GM12878 (cell line): ENCODE data around the gene CXCL8. TPM values are rescaled to one million over a fixed set of nuclear protein-coding genes. Genes with fewer than 3 reads are reported as not detected.

ENCODE experiments used
- ATAC-seq: fragments of 200-7000 bp; cut with Tn5 transposase; 3 replicates; pipeline ENCODE4 v1.9.1; 2020; ENCODE audit warnings: mild to moderate bottlenecking, moderate library complexity
- BruUV-seq: library from RNA; stranded (reverse); fragments of 400-500 nt; replicated peaks from 2 replicates; lab custom pipeline; 2021; lab: Mats Ljungman, UMichigan
- CTCF ChIA-PET: fragments of 300-600 bp; sonication (Branson Sonifier 250); formaldehyde crosslinking; extraction: SDS; loops from one replicate; lab custom pipeline; 2021; ENCODE audit warnings: inconsistent platforms; lab: Yijun Ruan, JAX
- POLR2A ChIA-PET: fragments of 350-600 bp; formaldehyde crosslinking; extraction: SDS; loops from one replicate; lab custom pipeline; 2021; ENCODE audit warnings: inconsistent platforms; lab: Charles Lee
- RAD21 ChIA-PET: fragments of 300-600 bp; sonication (Branson Sonifier 250); formaldehyde crosslinking; loops from one replicate; lab custom pipeline; 2023; ENCODE audit warnings: antibody characterized with exemption; ENCODE audit not compliant: unreplicated experiment; lab: Charles Lee
- SMC1A ChIA-PET: fragments of 300-600 bp; sonication (Branson Sonifier 250); formaldehyde crosslinking; loops from one replicate; lab custom pipeline; 2023; ENCODE audit not compliant: unreplicated experiment, uncharacterized antibody; lab: Charles Lee
- DNase-seq: peaks from one replicate; pipeline ENCODE4 v3.0.0-alpha.2; 2011; ENCODE audit warnings: low read depth, low spot score
- FAIRE-seq: peaks from 3 replicates; lab custom pipeline; 2011; peaks lifted over from hg19 to GRCh38; lab: Jason Lieb, UNC
- H2AFZ ChIP-seq: 2 replicates; pipeline ENCODE4 v1.6.0; 2011; ENCODE audit warnings: low read depth, low read length, control low read depth; ENCODE audit not compliant: control insufficient read depth
- H3K27ac ChIP-seq: 2 replicates; pipeline ENCODE4 v1.5.1; 2011; ENCODE audit warnings: control low read depth; ENCODE audit not compliant: control insufficient read depth, insufficient read depth
- H3K27me3 ChIP-seq, 2 experiments: replicated peaks in 1 of 2; 2 replicates each; pipeline versions ENCODE4 v1.6.0 to v1.6.1; 2011; ENCODE audit warnings: low read length in 1 of 2; ENCODE audit not compliant: control insufficient read depth in 2 of 2, insufficient read depth in 2 of 2
- H3K36me3 ChIP-seq, 2 experiments: 2 replicates each; pipeline ENCODE4 v1.5.1; 2011; ENCODE audit warnings: low read length in 1 of 2; ENCODE audit not compliant: control insufficient read depth in 2 of 2, insufficient read depth in 2 of 2
- H3K4me1 ChIP-seq: 2 replicates; pipeline ENCODE4 v1.6.1; 2011; ENCODE audit warnings: mild to moderate bottlenecking, low read length, moderate library complexity, mixed read lengths; ENCODE audit not compliant: control insufficient read depth, insufficient read depth
- H3K4me2 ChIP-seq: 2 replicates; pipeline ENCODE4 v1.6.0; 2011; ENCODE audit warnings: control low read depth; ENCODE audit not compliant: control insufficient read depth, insufficient read depth
- H3K4me3 ChIP-seq: fragments of 200-600 bp; sonication (generic); 2 replicates; pipeline ENCODE4 v1.5.1; 2016
- H3K79me2 ChIP-seq: 2 replicates; pipeline ENCODE4 v1.6.0; 2011; ENCODE audit warnings: low read length; ENCODE audit not compliant: control insufficient read depth, insufficient read depth
- H3K9ac ChIP-seq: 2 replicates; pipeline ENCODE4 v1.8.0; 2011; ENCODE audit warnings: low read length, control low read depth, mixed read lengths; ENCODE audit not compliant: control insufficient read depth, insufficient read depth
- H3K9me3 ChIP-seq: replicated peaks from 3 replicates; pipeline ENCODE4 v1.5.1; 2011; ENCODE audit warnings: mild to moderate bottlenecking, low read length; ENCODE audit not compliant: control insufficient read depth, insufficient read depth
- H4K20me1 ChIP-seq: 2 replicates; pipeline ENCODE4 v1.6.0; 2011; ENCODE audit not compliant: control insufficient read depth, insufficient read depth
- ASH2L ChIP-seq: fragments of 300-600, 200-600 bp; sonication (generic); IDR thresholded peaks from 2 replicates; pipeline ENCODE4 v1.6.1; 2017; ENCODE audit warnings: low read depth, mild to moderate bottlenecking, borderline replicate concordance
- CHD2 ChIP-seq: IDR thresholded peaks from 2 replicates; pipeline ENCODE4 v1.6.1; 2011; ENCODE audit warnings: low read depth, low read length, improper control_type of control experiment, borderline replicate concordance
- GABPA ChIP-seq: IDR thresholded peaks from 2 replicates; pipeline ENCODE4 v1.6.1; 2014; ENCODE audit warnings: antibody characterized with exemption, low read depth, mild to moderate bottlenecking, inconsistent platforms
- KDM1A ChIP-seq: fragments of 200-600 bp; sonication (generic); IDR thresholded peaks from 2 replicates; pipeline ENCODE4 v1.6.1; 2016; ENCODE audit warnings: borderline replicate concordance
- MYB ChIP-seq: fragments of 150-350 bp; IDR thresholded peaks from 2 replicates; pipeline ENCODE4 v1.6.1; 2014; ENCODE audit warnings: mild to moderate bottlenecking, low read depth, low read length, borderline replicate concordance
- NR2F1 ChIP-seq: fragments of 450-650 bp; conservative IDR thresholded peaks from 2 replicates; pipeline ENCODE4 v1.6.1; 2017; ENCODE audit warnings: mild to moderate bottlenecking
- POU2F2 ChIP-seq: IDR thresholded peaks from 3 replicates; pipeline ENCODE4 v1.6.1; 2011; ENCODE audit warnings: low read depth, mild to moderate bottlenecking, low read length, borderline replicate concordance
- RB1 ChIP-seq: fragments of 450-650 bp; formaldehyde crosslinking; IDR thresholded peaks from 2 replicates; pipeline ENCODE4 v1.6.1; 2017; ENCODE audit warnings: mild to moderate bottlenecking, borderline replicate concordance
- ZBED1 ChIP-seq: IDR thresholded peaks from 2 replicates; pipeline ENCODE4 v1.6.1; 2016; ENCODE audit warnings: borderline replicate concordance
- ZNF24 ChIP-seq: fragments of 450-650 bp; IDR thresholded peaks from 2 replicates; pipeline ENCODE4 v1.6.1; 2017; ENCODE audit warnings: antibody characterized with exemption, mild to moderate bottlenecking
- WGBS: methylation state at CpG from one replicate; pipeline ENCODE4 v1.1.6; 2016; ENCODE audit warnings: low lambda C conversion rate; ENCODE audit not compliant: insufficient replicate concordance, insufficient coverage; ENCODE audit errors: missing lambda C conversion rate; 5-methylcytosine and 5-hydroxymethylcytosine counted together
- in situ Hi-C: fragments of 300-500 bp; cut with MboI; formaldehyde crosslinking; loops from 9 replicates; pipeline ENCODE4 v1.14.3; 2018; ENCODE audit warnings: mixed read lengths
- intact Hi-C: fragments of 100-400 bp; cut with micrococcal nuclease; formaldehyde crosslinking; loops from one replicate; pipeline ENCODE4 v1.14.2; 2022; ENCODE audit not compliant: unreplicated experiment
- polyA plus RNA-seq, 11 experiments: library from polyadenylated mRNA; depleted of rRNA in 4 of 11; unstranded in 6 of 11; stranded (reverse) in 5 of 11; fragments of >200 nt; fragmentation: Nextera tagmentation in 4 of 11; fragmentation: Illumina TruSeq in 1 of 11; extraction: Ambion mirVana in 4 of 11; extraction: Trizol in 1 of 11; gene quantifications; 1 replicate in 1 of 11; 2 replicates in 10 of 11; pipeline versions ENCODE4 v1.2.1 to v1.2.3, GENCODE V29; 2011 to 2016; ENCODE audit warnings: inconsistent platforms in 2 of 11, missing spikeins in 2 of 11, low read depth in 1 of 11
- total RNA-seq, 4 experiments: library from RNA; depleted of rRNA in 3 of 4; stranded (reverse); fragments of >200 nt in 3 of 4; fragmentation: Illumina TruSeq in 1 of 4; extraction: Trizol in 1 of 4; gene quantifications; 2 replicates each; pipeline versions ENCODE4 v1.2.1 to v1.2.3, GENCODE V29; 2013 to 2021
- TF ChIP-seq, protein P1 (sequence below): fragments of 450-650 bp; IDR thresholded peaks from 2 replicates; pipeline ENCODE4 v1.6.1; 2016; ENCODE audit warnings: mild to moderate bottlenecking, moderate library complexity, borderline replicate concordance
- TF ChIP-seq, protein P2 (sequence below): IDR thresholded peaks from 2 replicates; pipeline ENCODE4 v1.6.1; 2012; ENCODE audit warnings: low read depth, low read length, improper control_type of control experiment
- TF ChIP-seq, protein P3 (sequence below): fragments of 450-650 bp; IDR thresholded peaks from 2 replicates; pipeline ENCODE4 v1.6.1; 2016; ENCODE audit warnings: mild to moderate bottlenecking

The CXCL8 gene
- total and polyA plus RNA-seq, 10 of the 15 experiments (the other 5 are each of a cell fraction or from before 2014, with no cell fraction given), result 0.09 to 0.36 (median 0.19) TPM; not detected in 1

DNA sequence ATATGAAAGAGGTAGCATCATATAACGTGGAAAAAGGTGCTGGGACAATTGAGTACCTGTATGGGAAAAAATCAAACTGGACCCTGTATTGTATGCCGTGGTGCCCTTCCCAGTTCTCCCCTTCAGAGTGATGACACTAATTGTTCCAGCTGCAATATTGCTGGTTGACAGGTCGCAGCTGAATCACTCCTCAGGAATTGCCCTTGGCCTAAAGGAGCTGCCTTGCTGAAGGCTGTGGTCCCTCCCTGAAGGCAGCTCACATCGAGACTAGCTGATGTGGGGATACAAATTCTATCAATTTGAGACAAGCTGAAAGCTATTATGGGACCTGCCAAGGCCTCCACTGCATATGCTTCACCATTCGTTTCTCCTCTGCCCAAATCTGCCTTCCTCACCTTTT, 39.3 kb upstream of the CXCL8 start:
- H4K20me1 ChIP-seq, result no peaks in the 10 kb centered on the region
- no peak for DNase-seq
- ChIA-PET CTCF (interaction anchor here (0.7 kb wide), 1 partner anchor 11 kb away, joined by 4 read pairs; no protein-coding TSS in a partner anchor), POLR2A (interaction anchor here (0.6 kb wide), 1 partner anchor 1378 kb away, joined by 3 read pairs; no protein-coding TSS in a partner anchor), SMC1A (interaction anchor here (1.0 kb wide), 2 partner anchors 8 to 15 kb away, joined by 3 read pairs; no protein-coding TSS in a partner anchor), RAD21 (interaction anchor here (0.7 kb wide), 1 partner anchor 28 kb away, joined by 3 read pairs; no protein-coding TSS in a partner anchor)
- intact Hi-C loops (no loop called here), in situ Hi-C loops (no loop called here)
- FAIRE-seq, result no peak
- no peak overlapping the region for H2AFZ ChIP-seq
- no peak for TF ChIP-seq ZNF24
- no peak for TF ChIP-seq ASH2L
- TF ChIP-seq, protein P1, sequence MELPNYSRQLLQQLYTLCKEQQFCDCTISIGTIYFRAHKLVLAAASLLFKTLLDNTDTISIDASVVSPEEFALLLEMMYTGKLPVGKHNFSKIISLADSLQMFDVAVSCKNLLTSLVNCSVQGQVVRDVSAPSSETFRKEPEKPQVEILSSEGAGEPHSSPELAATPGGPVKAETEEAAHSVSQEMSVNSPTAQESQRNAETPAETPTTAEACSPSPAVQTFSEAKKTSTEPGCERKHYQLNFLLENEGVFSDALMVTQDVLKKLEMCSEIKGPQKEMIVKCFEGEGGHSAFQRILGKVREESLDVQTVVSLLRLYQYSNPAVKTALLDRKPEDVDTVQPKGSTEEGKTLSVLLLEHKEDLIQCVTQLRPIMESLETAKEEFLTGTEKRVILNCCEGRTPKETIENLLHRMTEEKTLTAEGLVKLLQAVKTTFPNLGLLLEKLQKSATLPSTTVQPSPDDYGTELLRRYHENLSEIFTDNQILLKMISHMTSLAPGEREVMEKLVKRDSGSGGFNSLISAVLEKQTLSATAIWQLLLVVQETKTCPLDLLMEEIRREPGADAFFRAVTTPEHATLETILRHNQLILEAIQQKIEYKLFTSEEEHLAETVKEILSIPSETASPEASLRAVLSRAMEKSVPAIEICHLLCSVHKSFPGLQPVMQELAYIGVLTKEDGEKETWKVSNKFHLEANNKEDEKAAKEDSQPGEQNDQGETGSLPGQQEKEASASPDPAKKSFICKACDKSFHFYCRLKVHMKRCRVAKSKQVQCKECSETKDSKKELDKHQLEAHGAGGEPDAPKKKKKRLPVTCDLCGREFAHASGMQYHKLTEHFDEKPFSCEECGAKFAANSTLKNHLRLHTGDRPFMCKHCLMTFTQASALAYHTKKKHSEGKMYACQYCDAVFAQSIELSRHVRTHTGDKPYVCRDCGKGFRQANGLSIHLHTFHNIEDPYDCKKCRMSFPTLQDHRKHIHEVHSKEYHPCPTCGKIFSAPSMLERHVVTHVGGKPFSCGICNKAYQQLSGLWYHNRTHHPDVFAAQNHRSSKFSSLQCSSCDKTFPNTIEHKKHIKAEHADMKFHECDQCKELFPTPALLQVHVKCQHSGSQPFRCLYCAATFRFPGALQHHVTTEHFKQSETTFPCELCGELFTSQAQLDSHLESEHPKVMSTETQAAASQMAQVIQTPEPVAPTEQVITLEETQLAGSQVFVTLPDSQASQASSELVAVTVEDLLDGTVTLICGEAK, result no peak
- no peak for TF ChIP-seq KDM1A
- no peak for TF ChIP-seq CHD2
- TF ChIP-seq POU2F2, result no peak
- no peak for TF ChIP-seq NR2F1
- TF ChIP-seq RB1, result no peak
- TF ChIP-seq ZBED1, result no peak
- TF ChIP-seq GABPA, result no peak
- no peak for TF ChIP-seq MYB
- TF ChIP-seq, protein P2, sequence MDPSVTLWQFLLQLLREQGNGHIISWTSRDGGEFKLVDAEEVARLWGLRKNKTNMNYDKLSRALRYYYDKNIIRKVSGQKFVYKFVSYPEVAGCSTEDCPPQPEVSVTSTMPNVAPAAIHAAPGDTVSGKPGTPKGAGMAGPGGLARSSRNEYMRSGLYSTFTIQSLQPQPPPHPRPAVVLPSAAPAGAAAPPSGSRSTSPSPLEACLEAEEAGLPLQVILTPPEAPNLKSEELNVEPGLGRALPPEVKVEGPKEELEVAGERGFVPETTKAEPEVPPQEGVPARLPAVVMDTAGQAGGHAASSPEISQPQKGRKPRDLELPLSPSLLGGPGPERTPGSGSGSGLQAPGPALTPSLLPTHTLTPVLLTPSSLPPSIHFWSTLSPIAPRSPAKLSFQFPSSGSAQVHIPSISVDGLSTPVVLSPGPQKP, result no peak
- TF ChIP-seq, protein P3, sequence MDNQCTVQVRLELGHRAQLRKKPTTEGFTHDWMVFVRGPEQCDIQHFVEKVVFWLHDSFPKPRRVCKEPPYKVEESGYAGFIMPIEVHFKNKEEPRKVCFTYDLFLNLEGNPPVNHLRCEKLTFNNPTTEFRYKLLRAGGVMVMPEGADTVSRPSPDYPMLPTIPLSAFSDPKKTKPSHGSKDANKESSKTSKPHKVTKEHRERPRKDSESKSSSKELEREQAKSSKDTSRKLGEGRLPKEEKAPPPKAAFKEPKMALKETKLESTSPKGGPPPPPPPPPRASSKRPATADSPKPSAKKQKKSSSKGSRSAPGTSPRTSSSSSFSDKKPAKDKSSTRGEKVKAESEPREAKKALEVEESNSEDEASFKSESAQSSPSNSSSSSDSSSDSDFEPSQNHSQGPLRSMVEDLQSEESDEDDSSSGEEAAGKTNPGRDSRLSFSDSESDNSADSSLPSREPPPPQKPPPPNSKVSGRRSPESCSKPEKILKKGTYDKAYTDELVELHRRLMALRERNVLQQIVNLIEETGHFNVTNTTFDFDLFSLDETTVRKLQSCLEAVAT, result no peak
- no peaks in the 10 kb centered on the region for H3K36me3 ChIP-seq
- H3K27ac ChIP-seq, result no peak overlapping the region
- H3K9me3 ChIP-seq, result no peaks in the 10 kb centered on the region
- 4% methylated on average over 5 of the region's 5 CpGs for WGBS
- no TSS peak for BruUV-seq
- no peak overlapping the region for H3K9ac ChIP-seq
- no peaks in the 10 kb centered on the region for H3K79me2 ChIP-seq
- H3K4me2 ChIP-seq, result no peak overlapping the region
- ATAC-seq, result no peak
- H3K4me3 ChIP-seq, result no peak overlapping the region
- no peaks in the 10 kb centered on the region for H3K4me1 ChIP-seq
- H3K27me3 ChIP-seq, result no peaks in the 10 kb centered on the region; a peak in 1 of 4 replicates
